TTC549 (cell line): ENCODE data around the gene C19orf38.
"Not testable (repeated sequence)": the region's sequence is repeated elsewhere in the genome, so short reads cannot be mapped to it uniquely, and the experiment has no call there.

Experiments used
- FAIRE-seq: peaks from 2 replicates; lab custom pipeline; 2012; peaks lifted over from hg19 to GRCh38; lab: Jason Lieb, UNC

Gene C19orf38

GRCh38 chr19:10876459-10877240 is 28.4 kb downstream of the C19orf38 start:
- FAIRE-seq: no peak

- FAIRE-seq: not testable (repeated sequence)
Measured at GRCh38 chr19:10877608-10878007, 29.4 kb downstream of the C19orf38 start.

- FAIRE-seq: no peak
Measured at GRCh38 chr19:10878253-10878652, 30.0 kb downstream of the C19orf38 start.

GRCh38 chr19:10881403-10882107 is 33.3 kb downstream of the C19orf38 start:
- no peak for FAIRE-seq

GRCh38 chr19:10882108-10882457 is 33.9 kb downstream of the C19orf38 start:
- no peak for FAIRE-seq

GRCh38 chr19:10884274-10884673 is 36.1 kb downstream of the C19orf38 start:
- FAIRE-seq: no peak

- FAIRE-seq: no peak
Measured at GRCh38 chr19:10885201-10886169, 37.3 kb downstream of the C19orf38 start.

- no peak for FAIRE-seq
Measured at GRCh38 chr19:10887616-10888367, 39.6 kb downstream of the C19orf38 start.

GRCh38 chr19:10888421-10888866 is 40.2 kb downstream of the C19orf38 start:
- no peak for FAIRE-seq

- FAIRE-seq: no peak
Measured at GRCh38 chr19:10889880-10890279, 41.7 kb downstream of the C19orf38 start.

GRCh38 chr19:10891405-10892086 is 43.3 kb downstream of the C19orf38 start:
- FAIRE-seq: no peak

- FAIRE-seq: no peak
Measured at GRCh38 chr19:10892256-10892655, 44.0 kb downstream of the C19orf38 start.

- no peak for FAIRE-seq
Measured at GRCh38 chr19:10894911-10895213, 46.6 kb downstream of the C19orf38 start.

GRCh38 chr19:10895363-10895762 is 47.1 kb downstream of the C19orf38 start:
- FAIRE-seq: no peak

GRCh38 chr19:10895920-10896319 is 47.7 kb downstream of the C19orf38 start:
- no peak for FAIRE-seq

GRCh38 chr19:10896851-10897526 is 48.8 kb downstream of the C19orf38 start:
- no peak for FAIRE-seq

- no peak for FAIRE-seq
Measured at GRCh38 chr19:10898633-10899032, 50.4 kb downstream of the C19orf38 start.

GRCh38 chr19:10899151-10899653 is 51.0 kb downstream of the C19orf38 start:
- no peak for FAIRE-seq

GRCh38 chr19:10907925-10908324 is 59.7 kb downstream of the C19orf38 start:
- no peak for FAIRE-seq

GRCh38 chr19:10908380-10908960 is 60.3 kb downstream of the C19orf38 start:
- no peak for FAIRE-seq
